Endothelial cell of umbilical vein (primary cell): ENCODE measurements around the gene ADAM8. TPM values are rescaled to one million over a fixed set of nuclear protein-coding genes. Genes with fewer than 3 reads are reported as not detected.

Experiments
- BruUV-seq: library from RNA; stranded (reverse); fragments of 400-500 nt; replicated peaks from 2 replicates; lab custom pipeline; 2021; lab: Mats Ljungman, UMichigan
- CTCF ChIA-PET: fragments of 300-600, 350-600 bp; sonication (Branson Sonifier 250); formaldehyde crosslinking; loops from one replicate; lab custom pipeline; 2021; ENCODE audit warnings: antibody characterized with exemption, inconsistent platforms; lab: Charles Lee
- POLR2A ChIA-PET: fragments of 300-600, 350-600 bp; sonication (Branson Sonifier 250); formaldehyde crosslinking; loops from one replicate; lab custom pipeline; 2021; ENCODE audit warnings: antibody characterized with exemption, inconsistent platforms; lab: Charles Lee
- DNase-seq: peaks from one replicate; pipeline ENCODE4 v3.0.0-alpha.2; 2011; ENCODE audit warnings: low read depth, low spot score
- FAIRE-seq: peaks from 2 replicates; lab custom pipeline; 2011; peaks lifted over from hg19 to GRCh38; lab: Jason Lieb, UNC
- H2AFZ ChIP-seq: 2 replicates; pipeline ENCODE4 v1.6.0; 2012; ENCODE audit warnings: low read depth, low read length, control low read depth, inconsistent platforms
- H3K27ac ChIP-seq: 2 replicates; pipeline ENCODE4 v1.5.1; 2011; ENCODE audit warnings: low read depth, mild to moderate bottlenecking, control low read depth, low read length, moderate library complexity; ENCODE audit not compliant: insufficient read depth
- H3K27me3 ChIP-seq, 2 experiments: 2 replicates each; pipeline versions ENCODE4 v1.6.0 to v1.6.1; 2011; ENCODE audit warnings: low read length in 2 of 2, mixed read lengths in 1 of 2; ENCODE audit not compliant: control insufficient read depth in 2 of 2, insufficient read depth in 2 of 2
- H3K36me3 ChIP-seq, 2 experiments: 2 replicates in 1 of 2; 3 replicates in 1 of 2; pipeline ENCODE4 v1.5.1; 2011; ENCODE audit warnings: low read length in 2 of 2, mild to moderate bottlenecking in 1 of 2, moderate library complexity in 1 of 2; ENCODE audit not compliant: control insufficient read depth in 2 of 2, insufficient read depth in 2 of 2; ENCODE audit errors: extremely low read depth in 1 of 2
- H3K4me1 ChIP-seq: 3 replicates; pipeline ENCODE4 v1.5.1; 2011; ENCODE audit warnings: mild to moderate bottlenecking, low read length; ENCODE audit not compliant: control insufficient read depth, insufficient read depth; ENCODE audit errors: extremely low read depth
- H3K4me2 ChIP-seq: 2 replicates; pipeline ENCODE4 v1.6.1; 2011; ENCODE audit warnings: low read length, control low read depth, mixed read lengths; ENCODE audit not compliant: insufficient read depth
- H3K4me3 ChIP-seq, 3 experiments: fragments of 200-600 bp in 1 of 3; sonication (generic), shearing (Covaris generic) in 1 of 3; replicated peaks in 1 of 3; 2 replicates each; pipeline ENCODE4 v1.5.1; 2011 to 2016; ENCODE audit warnings: control low read depth in 3 of 3, low read length in 3 of 3, mild to moderate bottlenecking in 2 of 3, inconsistent platforms in 1 of 3, low read depth in 1 of 3, moderate library complexity in 1 of 3; ENCODE audit not compliant: insufficient read depth in 1 of 3
- H3K79me2 ChIP-seq: 2 replicates; pipeline ENCODE4 v1.6.0; 2012; ENCODE audit warnings: low read length, inconsistent platforms; ENCODE audit not compliant: control insufficient read depth, insufficient read depth
- H3K9ac ChIP-seq: replicated peaks from 2 replicates; pipeline ENCODE3; 2011; ENCODE audit warnings: low read length, control low read depth; ENCODE audit not compliant: insufficient read depth; ENCODE audit errors: extremely low read depth
- H3K9me1 ChIP-seq: replicated peaks from 3 replicates; pipeline ENCODE4 v1.6.0; 2011; ENCODE audit warnings: mild to moderate bottlenecking, low read length; ENCODE audit not compliant: control insufficient read depth, insufficient read depth; ENCODE audit errors: extremely low read depth
- H3K9me3 ChIP-seq: replicated peaks from 2 replicates; pipeline ENCODE4 v1.5.1; 2012; ENCODE audit warnings: low read length, inconsistent platforms; ENCODE audit not compliant: control insufficient read depth, insufficient read depth
- H4K20me1 ChIP-seq: replicated peaks from 2 replicates; pipeline ENCODE3; 2011; ENCODE audit warnings: mild to moderate bottlenecking, low read length; ENCODE audit not compliant: control insufficient read depth, insufficient read depth; ENCODE audit errors: extremely low read depth
- EZH2 ChIP-seq: IDR thresholded peaks from 2 replicates; pipeline ENCODE4 v1.6.1; 2012; ENCODE audit warnings: borderline replicate concordance, low read depth, mild to moderate bottlenecking, moderate library complexity, low read length, inconsistent platforms; ENCODE audit not compliant: severe bottlenecking
- FOS ChIP-seq: IDR thresholded peaks from 2 replicates; pipeline ENCODE4 v1.6.1; 2011; ENCODE audit warnings: mild to moderate bottlenecking, low read length, moderate library complexity, borderline replicate concordance; ENCODE audit not compliant: insufficient read depth
- GATA2 ChIP-seq: IDR thresholded peaks from 2 replicates; pipeline ENCODE4 v1.7.0; 2011; ENCODE audit warnings: low read depth, mild to moderate bottlenecking, moderate library complexity, mixed read lengths, low read length; ENCODE audit not compliant: insufficient read length, insufficient read depth
- JUN ChIP-seq: IDR thresholded peaks from 2 replicates; pipeline ENCODE4 v1.6.1; 2011; ENCODE audit warnings: borderline replicate concordance, low read depth; ENCODE audit not compliant: insufficient read length, insufficient read depth
- MYC ChIP-seq: IDR thresholded peaks from one replicate; pipeline ENCODE4 v1.6.1; 2011; ENCODE audit warnings: mild to moderate bottlenecking, low read depth, low read length
- POLR2A ChIP-seq: IDR thresholded peaks from 2 replicates; pipeline ENCODE4 v1.6.1; 2012; ENCODE audit warnings: low read depth, mild to moderate bottlenecking, control low read depth, low read length
- POLR2AphosphoS5 ChIP-seq: IDR thresholded peaks from 2 replicates; pipeline ENCODE4 v1.6.1; 2012; ENCODE audit warnings: low read depth, mild to moderate bottlenecking, control low read depth, low read length, moderate library complexity; ENCODE audit not compliant: insufficient read depth
- dilution Hi-C: fragments of 300-500 bp; cut with MboI; formaldehyde crosslinking; loops from one replicate; pipeline ENCODE4 v1.15.0; 2019; ENCODE audit warnings: low sequenced_read_pairs; ENCODE audit not compliant: extremely low pct_ligation_motif_present
- intact Hi-C: fragments of 100-400 bp; cut with micrococcal nuclease; formaldehyde crosslinking; loops from one replicate; pipeline ENCODE4 v1.10.0; 2022
- polyA plus RNA-seq, 4 experiments: library from polyadenylated mRNA; depleted of rRNA in 3 of 4; stranded (reverse) in 3 of 4; unstranded in 1 of 4; fragments of >200 nt; gene quantifications; 2 replicates each; pipeline versions ENCODE4 v1.2.1 to v1.2.3, GENCODE V29; 2011 to 2012; ENCODE audit warnings: missing spikeins in 1 of 4
- total RNA-seq: library from RNA; stranded (reverse); gene quantifications from 2 replicates; pipeline ENCODE4 v1.2.3, GENCODE V29; 2021
- TF ChIP-seq, protein P1 (sequence below): IDR thresholded peaks from 2 replicates; pipeline ENCODE4 v1.6.1; 2011; ENCODE audit not compliant: insufficient read depth, insufficient read length
- TF ChIP-seq, protein P2 (sequence below), 2 donors: IDR thresholded peaks; 1 replicate in 1 of 2; 2 replicates in 1 of 2; pipeline ENCODE4 v1.5.1; 2011; ENCODE audit warnings: low read length in 2 of 2, mild to moderate bottlenecking in 2 of 2, moderate library complexity in 2 of 2, control low read depth in 1 of 2, inconsistent platforms in 1 of 2, low read depth in 1 of 2; ENCODE audit not compliant: insufficient read depth in 1 of 2; ENCODE audit errors: extremely low read depth in 1 of 2

Gene ADAM8
- total and polyA plus RNA-seq, 2 donors (not counting 3 experiments of a cell fraction or from before 2014, with no cell fraction given), result 0.51 to 0.55 TPM

DNA sequence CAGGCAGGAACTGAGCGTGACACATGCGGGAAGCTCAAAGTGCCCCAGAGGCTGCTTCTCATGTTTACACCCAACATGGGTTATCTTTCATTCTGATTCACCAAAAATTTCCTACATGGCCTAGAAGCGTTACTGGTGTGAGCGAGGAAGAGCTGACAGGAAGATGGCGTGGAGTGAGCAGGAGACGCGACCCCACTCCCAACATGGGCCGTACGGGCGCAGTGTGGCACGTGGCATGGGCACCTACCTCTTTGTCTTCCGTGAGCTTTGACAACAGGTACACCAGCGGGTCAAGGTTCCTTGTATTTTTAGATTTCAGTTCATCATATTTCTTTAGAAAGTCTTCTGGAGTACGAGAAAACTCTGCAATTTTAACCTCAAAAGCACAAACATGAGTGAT, 23.1 kb upstream of the ADAM8 start:
- POLR2A ChIA-PET, result no interaction called here
- peaks cover 6 to 43% of the 10 kb centered on the region in 2 experiments for H3K36me3 ChIP-seq
- CTCF ChIA-PET, result interaction anchor here (0.9 kb wide), 1 partner anchor 8 kb away, joined by 4 read pairs; no protein-coding TSS in a partner anchor

More for the DNA sequence above, 23.1 kb upstream of the ADAM8 start:
- H4K20me1 ChIP-seq, result no peaks in the 10 kb centered on the region
- H3K4me3 ChIP-seq, result no peak overlapping the region
- intact Hi-C loops, result loop anchor here (10.0 kb wide), 1 partner anchor 635 kb away; no protein-coding TSS in a partner anchor
- no peaks in the 10 kb centered on the region for H3K4me1 ChIP-seq
- no peak overlapping the region for H2AFZ ChIP-seq
- H3K27ac ChIP-seq, result no peak overlapping the region
- H3K79me2 ChIP-seq, result peaks cover 15% of the 10 kb centered on the region
- H3K9me1 ChIP-seq, result no peaks in the 10 kb centered on the region
- no peak overlapping the region for H3K4me2 ChIP-seq
- BruUV-seq, result no TSS peak
- H3K9ac ChIP-seq, result no peak overlapping the region
- H3K27me3 ChIP-seq, result no peaks in the 10 kb centered on the region
- no peaks in the 10 kb centered on the region for H3K9me3 ChIP-seq
- no peak for DNase-seq
- FAIRE-seq, result no peak
- TF ChIP-seq POLR2AphosphoS5 (no peak), MYC (no peak), GATA2 (no peak), EZH2 (no peak), POLR2A (no peak), JUN (no peak), FOS (no peak)
- TF ChIP-seq, protein P1, sequence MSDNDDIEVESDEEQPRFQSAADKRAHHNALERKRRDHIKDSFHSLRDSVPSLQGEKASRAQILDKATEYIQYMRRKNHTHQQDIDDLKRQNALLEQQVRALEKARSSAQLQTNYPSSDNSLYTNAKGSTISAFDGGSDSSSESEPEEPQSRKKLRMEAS, result no peak
- TF ChIP-seq, protein P2, sequence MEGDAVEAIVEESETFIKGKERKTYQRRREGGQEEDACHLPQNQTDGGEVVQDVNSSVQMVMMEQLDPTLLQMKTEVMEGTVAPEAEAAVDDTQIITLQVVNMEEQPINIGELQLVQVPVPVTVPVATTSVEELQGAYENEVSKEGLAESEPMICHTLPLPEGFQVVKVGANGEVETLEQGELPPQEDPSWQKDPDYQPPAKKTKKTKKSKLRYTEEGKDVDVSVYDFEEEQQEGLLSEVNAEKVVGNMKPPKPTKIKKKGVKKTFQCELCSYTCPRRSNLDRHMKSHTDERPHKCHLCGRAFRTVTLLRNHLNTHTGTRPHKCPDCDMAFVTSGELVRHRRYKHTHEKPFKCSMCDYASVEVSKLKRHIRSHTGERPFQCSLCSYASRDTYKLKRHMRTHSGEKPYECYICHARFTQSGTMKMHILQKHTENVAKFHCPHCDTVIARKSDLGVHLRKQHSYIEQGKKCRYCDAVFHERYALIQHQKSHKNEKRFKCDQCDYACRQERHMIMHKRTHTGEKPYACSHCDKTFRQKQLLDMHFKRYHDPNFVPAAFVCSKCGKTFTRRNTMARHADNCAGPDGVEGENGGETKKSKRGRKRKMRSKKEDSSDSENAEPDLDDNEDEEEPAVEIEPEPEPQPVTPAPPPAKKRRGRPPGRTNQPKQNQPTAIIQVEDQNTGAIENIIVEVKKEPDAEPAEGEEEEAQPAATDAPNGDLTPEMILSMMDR (IDR thresholded peaks at IDR 0.05; ENCODE audit: extremely low read depth in 1 of 2, insufficient read depth in 1 of 2, low read depth in 1 of 2, low read length in 2 of 2), result no peak
- dilution Hi-C loops, result no loop called here
